Hippocampal formation (tissue), 2 donors: Measurements from ENCODE around the gene CMTM2.
"Not testable (repeated sequence)": the region's sequence is repeated elsewhere in the genome, so short reads cannot be mapped to it uniquely, and the experiment has no call there.

Experiments
- DNase-seq, 2 donors: peaks; one replicate each; lab custom pipeline; 2025; lab: John Stamatoyannopoulos, UW

Gene CMTM2

GRCh38 chr16:66630561-66631260 is 51.4 kb downstream of the CMTM2 start:
- DNase-seq, result not testable (repeated sequence)

GRCh38 chr16:66631558-66631957 is 52.3 kb downstream of the CMTM2 start:
- DNase-seq, result not testable (repeated sequence)

- DNase-seq, result no peak
These were observed 55.4 kb downstream of the CMTM2 start for GRCh38 chr16:66634527-66635196.

GRCh38 chr16:66635406-66635805 is 56.1 kb downstream of the CMTM2 start:
- DNase-seq, result no peak

- no peak for DNase-seq
These were observed 56.9 kb downstream of the CMTM2 start for GRCh38 chr16:66636199-66636598.

GRCh38 chr16:66637806-66638205 is 58.5 kb downstream of the CMTM2 start:
- DNase-seq, result no peak
